ENCODE data around the gene DHPS.
"Not testable (repeated sequence)": the region's sequence is repeated elsewhere in the genome, so short reads cannot be mapped to it uniquely, and the experiment has no call there.

DNA sequence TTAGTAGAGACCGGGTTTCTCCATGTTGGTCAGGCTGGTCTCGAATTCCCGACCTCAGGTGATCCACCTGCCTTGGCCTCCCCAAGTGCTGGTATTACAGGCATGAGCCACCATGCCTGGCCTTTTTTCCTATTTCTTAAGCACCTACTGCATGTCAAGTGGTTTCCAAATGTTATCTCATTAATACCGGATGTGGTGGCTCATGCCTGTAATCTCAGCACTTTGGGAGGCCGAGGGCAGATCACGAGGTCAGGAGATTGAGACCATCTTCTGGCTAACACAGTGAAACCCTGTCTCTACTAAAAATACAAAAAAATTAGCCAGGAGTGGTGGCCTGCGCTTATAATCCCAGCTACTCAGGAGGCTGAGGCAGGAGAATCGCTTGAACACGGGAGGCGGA, 43.9 kb upstream of the DHPS start:
- TF ChIP-seq EZH2phosphoT487 (IDR thresholded peaks at IDR 0.05; ENCODE audit: borderline replicate concordance, low read length): not testable (repeated sequence)
- TF ChIP-seq, protein P1, sequence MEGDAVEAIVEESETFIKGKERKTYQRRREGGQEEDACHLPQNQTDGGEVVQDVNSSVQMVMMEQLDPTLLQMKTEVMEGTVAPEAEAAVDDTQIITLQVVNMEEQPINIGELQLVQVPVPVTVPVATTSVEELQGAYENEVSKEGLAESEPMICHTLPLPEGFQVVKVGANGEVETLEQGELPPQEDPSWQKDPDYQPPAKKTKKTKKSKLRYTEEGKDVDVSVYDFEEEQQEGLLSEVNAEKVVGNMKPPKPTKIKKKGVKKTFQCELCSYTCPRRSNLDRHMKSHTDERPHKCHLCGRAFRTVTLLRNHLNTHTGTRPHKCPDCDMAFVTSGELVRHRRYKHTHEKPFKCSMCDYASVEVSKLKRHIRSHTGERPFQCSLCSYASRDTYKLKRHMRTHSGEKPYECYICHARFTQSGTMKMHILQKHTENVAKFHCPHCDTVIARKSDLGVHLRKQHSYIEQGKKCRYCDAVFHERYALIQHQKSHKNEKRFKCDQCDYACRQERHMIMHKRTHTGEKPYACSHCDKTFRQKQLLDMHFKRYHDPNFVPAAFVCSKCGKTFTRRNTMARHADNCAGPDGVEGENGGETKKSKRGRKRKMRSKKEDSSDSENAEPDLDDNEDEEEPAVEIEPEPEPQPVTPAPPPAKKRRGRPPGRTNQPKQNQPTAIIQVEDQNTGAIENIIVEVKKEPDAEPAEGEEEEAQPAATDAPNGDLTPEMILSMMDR (conservative IDR thresholded peaks at IDR 0.05; ENCODE audit: low read depth, low read length): not testable (repeated sequence)
